Smooth muscle cell (in vitro differentiated cells): ENCODE measurements around the gene BAMBI. TPM values are rescaled to one million over a fixed set of nuclear protein-coding genes. Genes with fewer than 3 reads are reported as not detected.
A peak's percentile ranks its signal among the peaks of the same experiment; 100 is the strongest.

Source experiments
- DNase-seq: peaks from one replicate; lab custom pipeline; 2025; ENCODE audit not compliant: unreplicated experiment; lab: John Stamatoyannopoulos, UW
- H2AFZ ChIP-seq: fragments of 200-600 bp; sonication (generic); 2 replicates; pipeline ENCODE4 v1.6.0; 2016; ENCODE audit warnings: antibody characterized with exemption, low read depth, mild to moderate bottlenecking
- H3F3A ChIP-seq: fragments of 200-600 bp; sonication (generic); 2 replicates; pipeline ENCODE4 v1.6.0; 2017; ENCODE audit warnings: antibody characterized with exemption, low read depth
- H3K27ac ChIP-seq: fragments of 200-600 bp; sonication (generic); 2 replicates; pipeline ENCODE4 v1.5.1; 2016; ENCODE audit warnings: low read depth, mild to moderate bottlenecking
- H3K27me3 ChIP-seq: fragments of 200-600 bp; sonication (generic); 2 replicates; pipeline ENCODE4 v1.6.1; 2016; ENCODE audit warnings: low read depth, mild to moderate bottlenecking
- H3K36me3 ChIP-seq: fragments of 200-600 bp; sonication (generic); 2 replicates; pipeline ENCODE4 v1.5.1; 2016; ENCODE audit warnings: low read depth
- H3K4me1 ChIP-seq: fragments of 200-600 bp; sonication (generic); 2 replicates; pipeline ENCODE4 v1.5.1; 2016; ENCODE audit warnings: low read depth
- H3K4me2 ChIP-seq: fragments of 200-600 bp; sonication (generic); 2 replicates; pipeline ENCODE4 v1.6.0; 2016; ENCODE audit warnings: mild to moderate bottlenecking
- H3K4me3 ChIP-seq: fragments of 200-600 bp; sonication (generic); 2 replicates; pipeline ENCODE4 v1.5.1; 2016; ENCODE audit warnings: mild to moderate bottlenecking
- H3K79me2 ChIP-seq: fragments of 200-600 bp; sonication (generic); 2 replicates; pipeline ENCODE4 v1.6.0; 2016; ENCODE audit warnings: low read depth, mild to moderate bottlenecking
- H3K9ac ChIP-seq: fragments of 200-600 bp; sonication (generic); 2 replicates; pipeline ENCODE4 v1.6.0; 2016; ENCODE audit warnings: low read depth
- H3K9me3 ChIP-seq: fragments of 200-600 bp; sonication (generic); replicated peaks from 2 replicates; pipeline ENCODE4 v1.5.1; 2016; ENCODE audit warnings: low read depth
- H4K20me1 ChIP-seq: fragments of 200-600 bp; sonication (generic); 2 replicates; pipeline ENCODE4 v1.6.0; 2016; ENCODE audit warnings: low read depth
- CTCF ChIP-seq: fragments of 200-600 bp; sonication (generic); IDR thresholded peaks from 2 replicates; pipeline ENCODE4 v1.5.1; 2017; ENCODE audit warnings: borderline replicate concordance, mild to moderate bottlenecking, antibody characterized with exemption; ENCODE audit not compliant: insufficient read depth, poor library complexity, severe bottlenecking
- WGBS: methylation state at CpG from one replicate; pipeline ENCODE4 v1.1.7; 2016; ENCODE audit warnings: low lambda C conversion rate; 5-methylcytosine and 5-hydroxymethylcytosine counted together
- polyA plus RNA-seq: library from polyadenylated mRNA; unstranded; fragments of >200 nt; fragmentation: Nextera tagmentation; extraction: Ambion mirVana; gene quantifications from 2 replicates; pipeline ENCODE4 v1.2.1, GENCODE V29; 2016
- small RNA-seq: library from RNA; depleted of rRNA; stranded (forward); fragments of <200 nt; gene quantifications from one replicate; pipeline ENCODE3, GENCODE V24; 2014
- total RNA-seq: library from RNA; depleted of rRNA; stranded (reverse); fragments of >200 nt; gene quantifications from 2 replicates; pipeline ENCODE4 v1.2.3, GENCODE V29; 2014

The BAMBI gene
- total and polyA plus RNA-seq, 2 experiments from 2014 or later = 648 to 878 TPM

- Histone ChIP-seq H3K27ac (no peak overlapping the region), H3K4me1 (peaks cover 9% of the 10 kb centered on the region), H3K4me3 (no peak overlapping the region), H3K4me2 (no peak overlapping the region), H3K9ac (no peak overlapping the region), H3K79me2 (no peaks in the 10 kb centered on the region), H4K20me1 (no peaks in the 10 kb centered on the region), H3F3A (peaks cover 8% of the 10 kb centered on the region), H2AFZ (no peak overlapping the region), H3K27me3 (no peaks in the 10 kb centered on the region), H3K9me3 (no peaks in the 10 kb centered on the region), H3K36me3 (no peaks in the 10 kb centered on the region)
- WGBS = 41% methylated on average over 1 of the region's 1 CpG
- TF ChIP-seq CTCF = no peak
- DNase-seq = no peak
Measured at GRCh38 chr10:28728366-28728765, 51.0 kb downstream of the BAMBI start.

DNA sequence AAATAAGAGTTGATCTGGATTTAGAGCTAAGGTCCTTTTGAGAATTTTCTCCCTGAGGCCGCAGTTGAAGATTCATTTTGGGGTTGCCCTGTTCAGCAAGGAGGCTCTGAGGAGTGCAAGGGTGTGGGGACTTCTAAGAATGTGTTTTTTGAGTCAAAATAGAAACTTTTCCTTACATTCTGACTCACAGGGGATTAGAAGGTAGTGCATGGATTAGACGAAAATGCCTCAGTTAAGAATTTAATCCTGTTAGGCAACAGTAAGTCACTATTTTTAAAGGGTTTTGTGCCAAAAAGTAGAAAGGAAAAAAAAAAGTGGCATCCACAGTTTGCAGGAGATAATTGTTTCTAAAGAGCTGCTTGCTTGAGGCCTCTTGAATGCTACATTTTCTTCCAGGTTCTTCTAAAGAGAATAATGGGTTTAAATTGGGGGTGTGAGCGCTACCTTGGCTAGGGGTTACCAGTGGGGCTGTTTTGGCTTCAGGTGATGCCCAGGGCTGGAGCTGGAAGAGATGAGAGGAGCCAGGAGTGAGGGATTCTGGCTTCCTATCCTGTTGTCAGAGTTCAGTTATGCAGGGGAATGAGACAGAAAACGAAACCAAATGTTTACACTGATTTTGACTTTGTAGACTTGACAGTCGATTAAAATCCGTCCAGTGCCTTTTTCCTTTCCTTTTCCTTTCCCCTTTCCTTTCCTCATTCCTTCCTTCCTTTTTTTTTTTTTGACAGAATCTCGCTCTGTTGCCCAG is 52.9 kb downstream of the BAMBI start:
- no peaks in the 10 kb centered on the region for H3K9me3 ChIP-seq
- no peaks in the 10 kb centered on the region for H3K36me3 ChIP-seq
- H2AFZ ChIP-seq = no peak overlapping the region
- H3K4me1 ChIP-seq = peaks cover 9% of the 10 kb centered on the region
- WGBS = 42% methylated on average over 7 of the region's 7 CpGs
- peak overlapping the region; percentile 82 for H3K4me2 ChIP-seq
- peak overlapping the region; percentile 33 for H3K4me3 ChIP-seq
- no peaks in the 10 kb centered on the region for H3K27me3 ChIP-seq
- TF ChIP-seq CTCF = no peak
- peak overlapping the region; percentile 32 for H3K9ac ChIP-seq
- peak overlapping the region; percentile 88 for H3K27ac ChIP-seq
- peaks cover 21% of the 10 kb centered on the region for H3F3A ChIP-seq
- H4K20me1 ChIP-seq = no peaks in the 10 kb centered on the region
- DNase-seq = no peak
- H3K79me2 ChIP-seq = no peaks in the 10 kb centered on the region

DNA sequence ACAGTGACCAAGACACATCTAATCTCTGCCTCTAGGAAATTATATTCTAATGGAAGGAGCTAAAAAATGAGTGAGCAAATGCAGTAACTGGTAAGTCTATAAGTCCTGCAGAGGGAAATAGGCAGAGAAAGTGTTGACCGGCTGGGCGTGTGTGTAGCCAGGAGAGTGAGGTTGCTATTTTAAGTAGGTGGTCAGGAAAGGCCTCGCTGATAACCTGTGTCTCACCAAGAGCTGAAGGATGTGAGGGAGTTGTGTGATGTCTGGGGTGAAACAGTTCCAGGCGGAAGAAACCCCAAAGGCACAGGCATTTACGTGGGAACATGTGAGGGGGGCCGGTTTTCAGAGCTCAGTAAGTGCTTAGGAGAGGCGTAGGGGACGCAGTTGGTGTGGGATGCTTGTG is 54.8 kb downstream of the BAMBI start:
- Histone ChIP-seq H3K4me3 (no peak overlapping the region), H3K79me2 (no peaks in the 10 kb centered on the region), H3K36me3 (no peaks in the 10 kb centered on the region), H4K20me1 (no peaks in the 10 kb centered on the region), H3K27me3 (no peaks in the 10 kb centered on the region), H3F3A (peaks cover 21% of the 10 kb centered on the region), H3K9me3 (no peaks in the 10 kb centered on the region), H3K9ac (no peak overlapping the region), H3K4me2 (no peak overlapping the region), H2AFZ (no peak overlapping the region), H3K27ac (no peak overlapping the region), H3K4me1 (peaks cover 12% of the 10 kb centered on the region)
- no peak for DNase-seq
- no peak for TF ChIP-seq CTCF
- WGBS = 87% methylated on average over 8 of the region's 8 CpGs

Small RNAs within 50 kb of the gene (small RNA-seq; reads per million reads assigned to genes)
- not detected for gene RNU4ATAC6P
- gene RNU6-1067P = not detected

Other genes with a start within 250 kb of the BAMBI start
- gene WAC, start 144.4 kb upstream of the BAMBI start, total RNA-seq = 97.5 and 121 TPM in 2 replicates
- 52.2 and 78.4 TPM in 2 replicates for gene WAC, start 144.4 kb upstream of the BAMBI start, polyA plus RNA-seq